WTC11 (cell line): ENCODE results near the gene IPO4. TPM values are rescaled to one million over a fixed set of nuclear protein-coding genes. Genes with fewer than 3 reads are reported as not detected.
A peak's percentile ranks its signal among the peaks of the same experiment; 100 is the strongest.

Experiments used
- ARID4B ChIP-seq: sonication (generic); formaldehyde crosslinking; IDR thresholded peaks from 2 replicates; pipeline ENCODE4 v1.8.0; 2023; ENCODE audit warnings: missing genetic modification reagents, mild to moderate bottlenecking, borderline replicate concordance
- ATF6 ChIP-seq: sonication (generic); formaldehyde crosslinking; IDR thresholded peaks from 2 replicates; pipeline ENCODE4 v1.8.1; 2023; ENCODE audit warnings: mild to moderate bottlenecking, missing genetic modification reagents
- CDX4 ChIP-seq: fragments of 250-450 bp; sonication (Bioruptor Pico); IDR thresholded peaks from 2 replicates; pipeline ENCODE4 v1.9.0; 2021; ENCODE audit warnings: moderate library complexity, mild to moderate bottlenecking, inconsistent platforms, borderline replicate concordance
- CTCF ChIP-seq: fragments of 200-600 bp; IDR thresholded peaks from 2 replicates; pipeline ENCODE4 v1.8.0; 2022; ENCODE audit warnings: antibody characterized with exemption
- E2F5 ChIP-seq: sonication (generic); formaldehyde crosslinking; IDR thresholded peaks from 2 replicates; pipeline ENCODE4 v1.8.1; 2022; ENCODE audit warnings: mild to moderate bottlenecking, moderate library complexity, missing genetic modification reagents
- EMX1 ChIP-seq: fragments of 250-450 bp; sonication (Bioruptor Pico); IDR thresholded peaks from 2 replicates; pipeline ENCODE4 v1.8.0; 2021; ENCODE audit warnings: mild to moderate bottlenecking
- FOXJ3 ChIP-seq: sonication (generic); formaldehyde crosslinking; IDR thresholded peaks from 2 replicates; pipeline ENCODE4 v1.9.0; 2021; ENCODE audit warnings: missing genetic modification reagents, mild to moderate bottlenecking, borderline replicate concordance
- HMGA2 ChIP-seq: fragments of 250-450 bp; sonication (Bioruptor Pico); IDR thresholded peaks from 2 replicates; pipeline ENCODE4 v1.4.0; 2021; ENCODE audit warnings: mild to moderate bottlenecking, moderate library complexity
- HMGXB4 ChIP-seq: sonication (generic); formaldehyde crosslinking; IDR thresholded peaks from 2 replicates; pipeline ENCODE4 v1.8.1; 2023; ENCODE audit warnings: mild to moderate bottlenecking, moderate library complexity, missing genetic modification reagents
- NFYB ChIP-seq: sonication (generic); formaldehyde crosslinking; conservative IDR thresholded peaks from 2 replicates; pipeline ENCODE4 v1.8.0; 2022; ENCODE audit warnings: low read depth, missing genetic modification reagents
- NR2C2 ChIP-seq: sonication (generic); formaldehyde crosslinking; IDR thresholded peaks from 2 replicates; pipeline ENCODE4 v1.8.0; 2022; ENCODE audit warnings: mild to moderate bottlenecking, missing genetic modification reagents
- PRDM15 ChIP-seq: sonication (generic); formaldehyde crosslinking; IDR thresholded peaks from 2 replicates; pipeline ENCODE4 v1.8.0; 2022; ENCODE audit warnings: missing genetic modification reagents
- RELA ChIP-seq: sonication (generic); formaldehyde crosslinking; IDR thresholded peaks from 2 replicates; pipeline ENCODE4 v1.8.1; 2022; ENCODE audit warnings: missing genetic modification reagents, mild to moderate bottlenecking, borderline replicate concordance
- SMAD3 ChIP-seq: sonication (generic); formaldehyde crosslinking; IDR thresholded peaks from 2 replicates; pipeline ENCODE4 v1.8.0; 2022; ENCODE audit warnings: missing genetic modification reagents, mild to moderate bottlenecking, borderline replicate concordance
- TCF7 ChIP-seq: sonication (generic); formaldehyde crosslinking; IDR thresholded peaks from 2 replicates; pipeline ENCODE4 v1.8.0; 2022; ENCODE audit warnings: mild to moderate bottlenecking, low read depth, missing genetic modification reagents, moderate library complexity
- ZNF219 ChIP-seq: sonication (generic); formaldehyde crosslinking; IDR thresholded peaks from 2 replicates; pipeline ENCODE4 v1.8.0; 2023; ENCODE audit warnings: missing genetic modification reagents, mild to moderate bottlenecking, borderline replicate concordance
- ZNF263 ChIP-seq: sonication (generic); formaldehyde crosslinking; IDR thresholded peaks from 2 replicates; pipeline ENCODE4 v1.8.1; 2022; ENCODE audit warnings: low read depth, mild to moderate bottlenecking, moderate library complexity, missing genetic modification reagents
- ZNF416 ChIP-seq: fragments of 250-450 bp; sonication (Bioruptor Pico); IDR thresholded peaks from 2 replicates; pipeline ENCODE4 v1.9.0; 2021; ENCODE audit warnings: mild to moderate bottlenecking, inconsistent platforms
- ZNF423 ChIP-seq: fragments of 250-450 bp; sonication (Bioruptor Pico); IDR thresholded peaks from 2 replicates; pipeline ENCODE4 v2.1.2; 2022; ENCODE audit warnings: mild to moderate bottlenecking, moderate library complexity
- total RNA-seq: library from RNA; stranded (reverse); gene quantifications from 3 replicates; pipeline ENCODE4 v1.2.3, GENCODE V29; 2021

IPO4 gene
- total RNA-seq, 1 experiment from 2014 or later = 128 TPM

- TF ChIP-seq ARID4B (CRISPR knock-in tag) (no peak), ZNF423 (CRISPR knock-in tag) (no peak), ATF6 (CRISPR knock-in tag) (no peak), ZNF416 (CRISPR knock-in tag) (no peak), RELA (no peak), NFYB (CRISPR knock-in tag) (no peak), ZNF219 (CRISPR knock-in tag) (no peak), NR2C2 (no peak), FOXJ3 (no peak), PRDM15 (CRISPR knock-in tag) (peak; percentile 60), SMAD3 (CRISPR knock-in tag) (no peak), E2F5 (CRISPR knock-in tag) (0 out of 2 replicates have a peak, but pooled peaks have one; percentile 17), ZNF263 (CRISPR knock-in tag) (no peak), TCF7 (CRISPR knock-in tag) (no peak), EMX1 (no peak), HMGXB4 (CRISPR knock-in tag) (0 out of 2 replicates have a peak, but pooled peaks have one; percentile 32), CDX4 (CRISPR knock-in tag) (no peak), CTCF (no peak), HMGA2 (CRISPR knock-in tag) (no peak)
Observed at GRCh38 chr14:24135834-24136683, 52.6 kb downstream of the IPO4 start, which contains the start of gene PSME1 (continued).
